Stimulated activated naive CD4-positive, alpha-beta T cell (primary cell): ENCODE data around the gene KCNIP2.

Source experiments
- DNase-seq, 6 experiments: peaks; one replicate each; lab custom pipeline; 2025; lab: John Stamatoyannopoulos, UW

Gene KCNIP2

DNA sequence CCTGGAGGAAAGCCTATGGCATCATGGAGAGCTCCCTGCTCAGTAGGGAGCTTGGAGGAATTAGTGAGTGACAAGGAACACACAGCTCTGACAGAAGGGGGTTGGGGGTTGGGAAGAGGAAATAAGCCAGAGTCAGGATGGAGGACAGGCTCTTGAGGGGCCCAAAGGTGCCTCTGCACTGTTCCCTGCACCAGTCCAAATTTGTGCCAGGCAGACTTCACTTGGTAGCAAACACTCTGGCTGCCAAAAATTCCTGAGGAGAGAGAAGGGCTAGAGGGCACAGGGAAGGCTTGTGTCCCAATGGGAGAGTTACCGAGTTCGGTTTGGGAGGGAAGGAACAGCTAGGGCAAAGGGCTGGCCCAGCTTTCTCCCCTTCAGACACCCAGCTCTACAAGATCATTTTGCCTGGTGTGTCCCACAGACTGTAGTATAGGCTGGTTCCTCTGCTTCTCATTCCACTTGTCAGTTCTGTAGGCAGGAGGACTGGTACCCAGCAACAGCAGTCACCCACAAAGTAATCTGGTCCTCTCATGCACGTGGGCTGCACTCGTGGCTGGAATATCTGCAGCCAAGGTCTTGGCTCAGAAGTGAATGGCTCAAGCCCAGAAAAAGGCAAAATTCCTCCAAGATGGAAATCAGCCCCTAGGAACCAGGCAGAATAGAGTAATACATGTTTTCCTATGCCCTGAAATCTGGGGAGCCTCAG is 8.0 kb upstream of the KCNIP2 start:
- DNase-seq: no peak

DNA sequence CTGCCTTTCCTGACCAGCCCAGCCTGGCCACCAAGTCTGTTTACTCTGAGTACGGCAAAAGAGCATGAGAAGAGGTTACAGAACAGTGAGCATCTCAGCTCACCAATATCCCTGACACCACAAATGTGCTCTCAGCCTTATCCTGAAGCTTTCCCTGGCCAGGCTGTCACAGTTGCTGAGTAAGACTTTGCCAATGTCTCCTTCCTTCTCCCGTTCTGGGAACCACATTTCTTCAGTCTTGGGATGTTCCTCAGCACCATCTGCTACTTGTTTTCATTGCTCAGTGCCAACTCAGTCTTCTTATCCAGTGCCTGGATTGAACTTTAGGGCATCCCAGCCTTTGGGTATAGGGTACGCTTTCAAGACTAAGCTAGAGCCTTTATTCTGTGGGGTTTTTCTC is 7.1 kb upstream of the KCNIP2 start:
- DNase-seq: no peak

DNA sequence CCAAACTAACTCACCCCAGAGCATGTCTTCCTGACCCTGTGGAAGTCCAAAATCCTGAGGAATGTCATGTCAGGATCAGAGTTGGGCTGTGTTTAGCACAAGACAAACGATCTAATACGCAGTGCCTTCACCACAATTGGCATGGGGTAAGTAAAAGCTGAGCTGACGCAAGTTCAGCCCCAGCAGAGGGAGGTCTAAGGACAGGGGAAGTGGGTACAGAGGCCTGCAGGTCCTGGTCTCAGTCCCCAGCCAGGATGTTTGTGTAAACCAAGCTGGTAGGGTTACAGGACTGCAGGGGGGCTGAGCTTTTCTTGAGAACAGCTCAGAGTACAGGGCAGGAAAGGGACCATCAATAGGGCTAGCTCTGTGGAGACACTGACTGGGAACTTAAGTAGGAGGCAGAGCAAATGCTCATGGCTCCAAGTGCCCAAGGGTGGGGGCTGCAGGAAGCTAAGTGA is 5.3 kb upstream of the KCNIP2 start:
- no peak for DNase-seq

DNA sequence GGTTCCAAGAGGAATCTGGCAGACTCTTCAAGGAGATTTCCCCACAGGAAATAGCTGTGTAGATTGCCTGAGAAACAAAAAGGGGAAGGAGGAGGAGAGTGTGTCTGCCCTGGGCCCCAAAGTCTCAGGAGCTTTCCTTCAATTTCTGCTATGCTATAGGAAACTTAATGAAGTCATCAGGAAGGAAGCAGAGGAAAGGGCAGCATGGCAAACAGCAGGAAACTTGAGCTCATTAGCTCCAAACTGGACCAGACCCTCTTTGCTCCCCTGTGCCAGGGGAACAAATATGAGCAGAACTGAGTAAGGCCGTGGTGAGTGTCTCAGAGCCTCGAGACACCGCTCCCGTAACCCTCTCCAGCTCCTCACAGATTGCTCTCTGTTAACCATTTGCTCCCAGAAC is 4.8 kb upstream of the KCNIP2 start:
- no peak for DNase-seq

DNA sequence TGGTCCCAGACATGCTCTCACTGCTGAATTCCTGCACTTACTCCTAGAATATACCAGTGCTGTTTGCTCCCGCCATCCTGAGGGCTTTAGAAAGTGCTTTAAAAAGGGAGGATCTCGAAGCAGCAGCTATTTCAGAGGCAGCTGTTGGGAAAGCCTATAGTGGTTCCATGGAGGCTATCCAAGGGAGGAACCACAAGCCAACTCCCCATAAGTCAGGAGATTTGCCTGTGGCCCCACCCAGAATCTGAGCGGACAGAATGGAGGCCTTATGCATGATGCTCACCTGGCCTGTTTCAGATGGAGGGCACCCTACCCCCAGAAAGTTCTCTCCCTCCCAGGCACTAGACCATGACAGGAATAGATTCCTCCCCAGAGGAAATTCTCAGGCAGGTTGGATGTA is 2.3 kb upstream of the KCNIP2 start:
- DNase-seq: no peak

DNA sequence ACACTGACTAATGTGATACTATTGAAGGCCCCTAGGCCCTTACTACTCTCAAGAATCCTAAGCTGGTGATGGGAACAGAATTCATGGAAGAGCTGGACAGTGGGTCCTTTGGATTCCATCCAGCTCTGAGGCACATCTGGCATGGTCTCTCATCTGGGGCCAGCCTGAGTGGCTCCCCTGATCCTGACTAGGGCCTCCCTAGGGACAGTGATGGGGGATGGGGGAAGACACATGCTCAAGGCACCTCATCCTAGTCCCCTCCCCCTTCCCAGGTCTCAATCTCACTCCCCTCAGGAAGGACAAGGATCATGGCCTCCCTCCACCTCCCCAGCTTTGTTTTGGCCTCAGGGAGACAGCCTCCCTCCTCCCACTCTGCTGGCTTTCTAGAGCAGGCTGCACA is 1.8 kb downstream of the KCNIP2 start:
- no peak for DNase-seq

DNA sequence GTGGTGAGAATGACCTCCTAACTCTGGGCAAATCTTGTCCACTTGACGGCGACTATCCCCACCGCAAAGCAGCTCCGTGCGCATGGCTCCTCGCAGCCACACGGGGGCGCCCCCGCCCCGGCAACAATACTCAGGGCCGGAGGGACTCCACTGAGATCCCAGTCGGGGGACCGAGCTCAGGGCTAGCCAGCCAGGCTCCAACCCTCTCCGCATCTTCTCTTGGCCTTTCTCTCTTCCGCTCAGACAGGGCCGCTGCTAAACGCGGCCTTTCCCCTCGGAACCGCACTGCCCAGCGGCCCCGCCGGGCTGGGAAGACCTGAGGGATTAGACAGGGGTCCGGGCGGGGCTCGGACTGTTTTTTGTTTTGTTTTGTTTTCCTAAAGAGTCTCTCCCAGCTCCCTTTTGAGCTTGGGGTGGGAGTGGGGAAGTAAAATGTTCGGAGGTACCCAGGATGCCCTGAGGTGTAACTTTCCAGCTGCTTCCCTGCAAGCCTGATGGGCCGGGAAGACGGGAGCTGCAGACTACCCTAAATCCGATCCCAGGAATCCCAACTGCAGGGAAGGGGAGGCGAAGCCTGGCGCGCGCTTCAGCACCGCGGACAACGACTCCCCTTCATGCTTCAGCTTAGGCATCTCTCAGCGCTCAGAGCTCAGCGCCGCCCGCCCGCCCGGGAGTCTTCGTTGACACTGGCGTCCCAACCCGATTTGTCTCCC is 2.7 kb downstream of the KCNIP2 start:
- peak; percentile 16 to 61 (median 46) for DNase-seq

DNA sequence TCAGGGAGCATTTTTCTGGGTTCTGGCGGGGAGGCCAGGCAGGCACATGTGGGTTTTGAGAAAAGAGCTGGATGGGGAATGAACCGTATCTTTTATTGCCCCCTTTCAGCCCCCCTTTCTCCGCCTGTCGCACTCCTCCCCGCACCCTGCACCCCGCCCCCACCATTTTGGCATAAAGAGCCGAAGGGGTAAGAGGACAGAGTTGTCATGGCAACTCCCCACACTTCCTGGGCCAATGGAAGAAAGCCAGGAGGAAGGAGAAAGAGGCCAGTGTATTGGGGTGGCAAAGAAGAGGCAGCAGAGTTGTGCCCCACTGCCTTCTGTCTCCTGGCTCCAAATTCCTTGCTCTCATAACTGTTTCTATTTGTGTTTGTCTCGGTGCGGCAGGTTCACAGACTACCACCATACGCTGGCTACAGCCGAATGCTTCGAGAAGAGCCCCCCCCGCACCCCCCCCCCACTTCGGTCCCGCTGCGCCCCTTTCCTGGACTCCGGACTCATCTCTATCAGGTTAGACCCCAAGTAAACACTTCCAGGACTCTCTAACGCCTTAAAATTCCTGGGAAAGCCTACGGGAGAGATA is 3.4 kb downstream of the KCNIP2 start:
- DNase-seq: peak in 1 of 6 experiments; percentile 11

DNA sequence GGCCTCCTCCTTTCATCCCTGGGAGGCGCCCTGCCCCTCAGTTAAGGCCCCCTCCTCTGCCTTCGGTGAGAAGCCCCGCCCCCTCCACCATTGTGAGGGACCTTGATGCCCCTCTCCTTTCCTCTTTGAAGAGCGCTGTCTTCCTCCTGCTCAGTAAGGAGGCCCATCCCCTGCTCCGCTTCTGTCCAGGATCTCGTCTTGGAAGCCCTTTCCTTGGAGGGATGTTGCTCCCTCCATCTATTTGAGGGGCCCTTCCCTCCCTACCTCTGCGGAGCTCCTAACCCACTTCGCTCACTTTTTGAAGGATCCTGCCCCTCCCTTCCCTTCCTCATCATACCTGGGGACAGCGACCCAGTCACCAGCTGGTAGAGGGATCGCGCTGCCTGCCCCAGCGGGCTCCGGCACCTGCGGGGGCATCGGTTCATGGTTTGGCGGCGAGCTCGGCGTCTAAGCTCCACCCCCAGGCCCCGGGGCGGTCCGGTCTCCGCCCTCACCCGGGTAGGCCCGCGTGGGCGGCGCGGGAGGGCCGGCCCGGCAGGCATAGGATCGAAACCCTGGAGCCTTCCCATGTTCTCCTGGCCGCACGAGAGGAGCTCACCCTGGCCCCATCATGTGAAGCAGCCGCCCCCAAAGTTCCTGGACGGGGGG is 4.1 kb downstream of the KCNIP2 start:
- peak in 5 of 6 experiments; percentile 21 to 63 (median 38) for DNase-seq

DNA sequence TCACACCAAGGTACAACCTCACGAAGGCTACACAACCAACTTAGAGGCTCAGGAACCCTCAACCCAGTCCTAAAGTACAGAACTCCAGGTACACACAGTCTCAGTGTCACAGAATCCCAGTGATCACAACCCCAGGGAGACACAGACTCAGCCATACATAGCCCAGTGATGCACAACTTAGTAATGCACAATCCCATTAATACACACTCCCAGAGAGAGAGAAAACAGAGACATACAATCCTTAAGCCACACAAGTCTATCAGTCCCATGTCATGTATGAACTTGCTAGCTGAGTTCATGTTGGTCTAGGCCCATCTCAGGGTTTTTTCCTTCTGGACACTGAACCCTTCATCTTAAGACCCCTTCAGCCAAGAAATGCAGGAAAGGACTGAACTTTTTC is 4.6 kb downstream of the KCNIP2 start:
- DNase-seq: no peak

DNA sequence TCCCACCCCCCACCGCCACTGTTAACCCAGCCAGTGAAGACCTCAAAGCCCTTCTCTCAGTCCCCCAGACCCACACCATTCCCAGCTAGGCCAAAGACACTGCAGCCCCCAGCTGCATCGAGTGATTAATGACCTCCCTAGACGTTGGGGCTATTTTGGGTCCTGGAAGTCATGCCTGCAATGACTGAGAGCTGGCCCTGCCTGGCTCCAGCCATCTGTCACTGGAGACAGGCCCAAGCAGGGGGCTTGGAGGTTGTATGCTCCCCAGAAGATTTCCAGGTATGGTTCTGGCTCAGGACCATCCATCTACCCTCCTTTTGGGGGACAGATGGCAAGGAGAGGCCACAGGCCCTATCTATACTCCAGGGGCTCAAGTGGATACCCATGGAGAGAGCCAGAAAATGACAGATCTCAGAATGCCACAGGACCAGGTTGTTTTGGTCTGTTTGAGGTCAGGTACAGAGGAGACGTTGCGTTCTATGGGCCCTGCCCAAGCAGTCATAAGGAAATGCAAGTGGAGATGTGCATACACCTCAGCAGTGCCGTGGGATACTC is 5.1 kb downstream of the KCNIP2 start:
- DNase-seq: no peak

DNA sequence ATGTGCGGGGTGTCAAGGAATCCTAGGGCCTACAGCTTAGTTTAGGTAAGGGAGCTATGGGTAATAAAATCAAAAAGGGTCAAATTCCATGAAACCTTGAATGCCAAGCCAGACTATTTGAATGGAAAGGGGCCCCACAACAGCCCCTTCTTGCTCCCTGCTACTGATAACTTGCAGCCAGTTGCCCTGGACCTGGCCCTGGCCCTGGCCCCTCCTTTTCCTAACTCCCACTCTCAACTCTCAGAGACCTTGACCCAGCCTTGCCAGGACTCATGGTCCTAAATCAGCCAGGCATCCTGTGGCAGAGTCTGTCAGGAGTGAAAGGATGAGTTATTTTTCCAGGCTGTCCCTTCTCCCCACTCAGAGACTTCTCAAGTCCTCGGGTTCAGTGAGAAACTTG is 5.9 kb downstream of the KCNIP2 start:
- no peak for DNase-seq

DNA sequence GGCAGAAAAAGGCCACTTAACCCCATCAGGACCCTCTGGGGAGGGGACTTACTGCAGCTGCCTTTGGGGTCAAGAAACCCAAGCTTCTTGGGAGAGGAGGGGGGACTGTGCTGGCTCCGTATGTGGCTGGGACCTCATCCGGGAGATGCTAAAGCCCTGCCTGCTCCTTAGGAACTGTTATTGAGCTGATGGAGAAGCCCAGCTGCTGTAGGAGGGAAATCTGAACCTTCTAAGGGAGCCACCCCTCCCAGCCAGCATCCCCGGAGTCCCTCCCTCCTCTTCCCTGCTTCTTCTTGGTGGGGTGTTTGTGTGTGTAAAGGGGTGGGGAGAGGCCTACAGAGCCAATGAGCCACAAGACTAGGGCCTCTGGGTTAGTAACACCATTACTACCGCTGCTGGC is 8.2 kb downstream of the KCNIP2 start:
- DNase-seq: no peak

DNA sequence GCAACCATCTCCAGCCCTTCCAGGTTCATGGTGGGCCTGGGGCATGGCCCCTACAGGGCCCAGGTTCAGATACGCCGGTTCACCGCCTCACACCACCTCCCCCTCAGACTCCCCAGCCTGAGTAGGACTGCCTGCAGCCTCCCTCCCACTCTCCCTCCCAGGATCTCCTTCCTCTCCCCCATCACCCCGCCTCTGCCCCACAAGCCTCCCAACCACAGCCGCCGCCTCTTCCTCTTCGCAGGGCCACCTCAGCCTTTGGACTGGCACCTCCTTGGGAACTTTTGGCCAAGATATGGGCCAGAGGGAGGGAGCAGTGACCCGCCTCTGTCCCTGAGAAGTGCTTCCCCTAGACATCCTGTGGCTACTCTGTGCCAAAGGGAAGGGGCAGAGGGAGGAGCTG is 9.3 kb downstream of the KCNIP2 start:
- no peak for DNase-seq

DNA sequence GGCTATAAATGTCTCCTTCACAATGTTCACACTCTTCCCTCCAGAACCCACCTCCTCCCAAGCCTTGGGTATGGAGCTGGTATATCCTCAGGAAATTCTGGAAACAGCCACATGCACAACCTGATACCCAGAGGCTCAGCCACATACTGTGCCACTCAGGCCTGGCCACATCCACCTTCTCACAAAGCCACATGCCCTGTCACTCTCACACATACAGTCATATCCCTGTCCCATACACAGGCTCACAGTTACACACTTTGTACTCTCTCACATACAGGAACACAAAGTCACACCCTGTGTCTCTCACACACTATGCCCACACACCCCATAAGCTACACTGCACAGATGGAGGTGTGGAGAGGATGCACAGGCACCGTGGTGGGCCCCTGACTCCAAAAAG is 10.1 kb downstream of the KCNIP2 start:
- no peak for DNase-seq

DNA sequence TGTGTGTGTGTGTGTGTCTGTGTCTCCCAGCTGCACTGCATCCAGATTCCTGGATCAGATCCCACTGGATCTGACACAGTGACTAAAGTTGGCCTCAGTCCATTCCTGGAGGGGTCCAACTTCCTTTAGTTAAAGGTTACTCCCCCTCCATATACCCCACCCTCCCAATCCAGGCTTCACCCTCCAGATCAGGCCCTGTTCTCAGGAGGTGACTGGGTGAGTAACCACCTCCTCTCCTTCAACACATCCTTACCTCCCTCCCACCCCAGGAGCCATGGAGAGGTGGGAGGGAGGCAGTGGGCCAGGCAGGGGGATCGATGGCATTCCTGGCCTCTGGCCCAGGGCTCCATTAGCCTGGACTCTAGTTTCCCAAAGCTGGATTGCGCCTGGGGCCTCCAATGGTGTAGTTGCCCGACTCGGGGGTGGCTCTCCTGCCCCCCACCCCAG is 11.3 kb downstream of the KCNIP2 start:
- no peak for DNase-seq

DNA sequence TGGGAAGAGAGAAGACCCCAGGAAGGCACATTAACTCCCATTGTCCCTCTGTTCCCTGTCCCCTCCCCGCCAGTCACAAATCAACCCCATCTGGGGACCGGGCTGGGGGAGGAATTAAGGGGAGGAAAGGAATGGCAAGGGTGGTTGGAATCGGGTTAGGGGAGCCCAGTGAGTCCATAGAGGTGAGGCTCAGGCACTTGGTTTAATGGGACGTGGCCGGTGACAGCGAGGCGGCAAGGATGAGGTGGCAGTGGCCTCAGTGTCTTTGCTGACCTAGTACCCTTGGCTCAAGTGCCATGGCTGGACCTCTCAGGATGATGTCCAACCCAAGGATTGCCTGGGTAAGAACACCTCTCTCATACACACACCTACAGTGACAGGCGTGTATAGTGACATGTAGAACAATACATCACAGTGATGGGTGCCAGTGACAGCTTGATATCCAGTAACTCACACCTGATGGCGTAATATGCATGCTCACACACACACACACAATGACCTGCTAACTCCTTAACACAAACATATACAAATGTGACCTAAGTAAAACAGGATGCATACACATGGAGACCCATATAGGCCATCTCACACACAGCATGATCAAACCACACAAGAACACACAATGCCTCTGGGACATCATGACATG is 12.3 kb downstream of the KCNIP2 start:
- no peak for DNase-seq

DNA sequence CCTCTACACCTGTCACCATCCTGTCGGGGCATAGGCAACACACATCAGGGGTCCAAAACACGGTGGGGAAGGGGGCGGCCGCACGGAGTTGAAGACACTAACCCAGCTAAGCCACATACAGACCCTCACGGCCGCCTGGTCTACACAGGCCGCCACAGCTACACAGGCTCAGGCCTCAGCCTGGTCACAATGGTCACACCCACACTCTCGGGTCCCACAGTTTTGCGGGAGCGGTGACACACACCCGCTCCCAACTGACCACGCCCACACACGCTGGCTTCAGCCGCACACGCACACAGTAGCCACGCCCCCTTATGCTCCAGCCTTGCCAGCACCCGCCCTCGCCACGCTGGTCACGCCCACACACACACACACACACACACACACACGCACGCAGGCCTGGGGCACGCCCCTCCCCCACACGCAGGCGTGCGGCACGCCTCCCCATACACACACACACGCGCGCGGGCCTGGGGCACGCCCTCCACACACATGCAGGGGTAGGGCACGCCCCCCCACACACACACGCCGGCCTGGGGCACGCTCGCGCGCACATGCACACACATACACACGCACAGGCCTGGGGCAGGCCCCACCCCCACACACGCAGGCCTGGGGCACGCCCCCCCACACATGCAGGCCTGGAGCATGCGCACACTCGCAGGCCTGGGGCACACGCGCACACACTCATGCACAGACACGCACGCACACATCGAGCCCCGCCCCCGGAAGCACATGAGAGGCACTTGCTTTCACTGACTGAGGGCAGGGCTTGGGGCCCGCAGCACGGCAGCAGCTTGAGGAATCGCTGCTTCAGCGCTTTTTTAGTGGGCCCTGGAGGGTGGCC is 13.1 kb downstream of the KCNIP2 start:
- peak; percentile 96 to 99 (median 99) for DNase-seq

DNA sequence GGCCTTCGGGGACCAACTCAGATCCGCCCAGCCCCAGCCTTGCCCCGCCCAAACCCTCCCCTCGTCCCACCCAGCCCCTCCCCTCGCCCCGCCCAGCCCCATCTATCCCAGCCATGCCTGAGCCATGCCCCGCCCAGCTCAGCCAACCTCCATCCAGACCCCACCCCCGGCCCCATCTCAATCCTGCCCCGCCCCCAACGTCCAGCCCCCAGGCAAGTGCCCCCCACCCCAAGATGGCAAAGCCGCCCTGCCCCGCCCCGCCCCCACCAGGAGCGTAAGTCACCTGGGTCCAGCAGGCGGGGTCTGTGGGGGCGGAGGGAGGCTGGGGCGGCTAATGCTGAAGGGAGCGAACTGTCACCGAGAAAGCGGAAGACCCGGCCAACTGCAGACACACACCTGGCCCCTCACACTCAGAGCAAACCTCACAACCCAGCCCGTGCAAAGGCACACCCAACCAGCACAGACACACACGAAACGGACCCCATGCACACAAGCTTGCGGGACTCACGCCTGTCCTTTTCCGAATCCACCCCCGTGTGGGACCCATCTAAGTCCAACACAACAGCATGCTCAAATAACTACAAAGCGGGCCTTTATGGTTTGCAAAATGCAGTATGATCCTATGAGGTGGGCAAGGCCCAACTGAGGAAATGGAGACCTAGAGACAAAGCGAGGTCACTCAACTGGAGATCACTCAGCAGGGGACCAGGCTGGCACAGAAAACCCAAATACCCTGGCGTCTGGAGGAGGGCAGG is 13.9 kb downstream of the KCNIP2 start:
- peak; percentile 67 to 79 (median 71) for DNase-seq
